GM18907 (cell line): ENCODE measurements around the gene ARID5B.
A peak's percentile ranks its signal among the peaks of the same experiment; 100 is the strongest.

Experiments used
- ATAC-seq: cut with Tn5 transposase; IDR thresholded peaks from one replicate; pipeline ENCODE4 v1.9.1; 2021; ENCODE audit warnings: mild to moderate bottlenecking, moderate library complexity; ENCODE audit not compliant: unreplicated experiment

Gene ARID5B

DNA sequence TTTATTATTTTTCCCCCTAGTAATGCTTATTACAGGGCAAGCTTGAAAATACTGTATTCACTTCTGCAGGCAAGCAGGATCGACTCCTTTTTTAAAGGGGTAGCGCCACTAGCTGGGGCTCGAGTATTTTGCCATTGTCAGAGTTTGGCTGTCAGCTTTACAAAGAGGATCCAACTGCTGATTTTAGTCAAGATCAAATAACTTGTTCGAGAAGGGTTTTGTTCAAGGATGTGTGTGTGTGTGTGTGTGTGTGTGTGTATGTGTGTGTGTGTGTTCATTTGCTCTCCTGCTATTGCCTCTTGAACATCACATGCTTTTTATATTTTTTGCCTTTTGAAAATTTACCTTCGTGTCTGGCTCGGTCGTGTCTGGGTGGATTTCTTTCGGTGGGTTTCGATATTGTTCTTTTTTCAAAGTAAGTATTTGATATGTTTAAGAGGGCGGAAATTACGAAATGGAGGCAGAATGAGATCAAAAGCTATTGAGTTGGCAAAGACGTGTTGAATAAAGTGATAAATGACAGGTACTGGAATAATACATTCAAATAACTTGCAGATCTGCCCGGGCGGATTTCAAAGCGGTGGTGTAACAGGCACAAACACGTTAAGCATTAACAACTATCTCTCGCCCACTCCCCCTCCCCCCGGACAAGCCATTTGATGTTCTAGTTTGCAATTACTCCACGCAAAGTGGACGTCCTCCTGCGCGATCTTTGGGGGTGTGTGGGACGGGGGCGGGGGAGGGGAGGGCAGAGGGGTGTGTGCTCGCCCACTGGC is 1.1 kb downstream of the ARID5B start:
- peak; percentile 20 for ATAC-seq

GRCh38 chr10:61903221-61903927 is 1.9 kb downstream of the ARID5B start:
- ATAC-seq, result peak; percentile 67

- no peak for ATAC-seq
Measured at GRCh38 chr10:61903928-61904344, 2.4 kb downstream of the ARID5B start.

DNA sequence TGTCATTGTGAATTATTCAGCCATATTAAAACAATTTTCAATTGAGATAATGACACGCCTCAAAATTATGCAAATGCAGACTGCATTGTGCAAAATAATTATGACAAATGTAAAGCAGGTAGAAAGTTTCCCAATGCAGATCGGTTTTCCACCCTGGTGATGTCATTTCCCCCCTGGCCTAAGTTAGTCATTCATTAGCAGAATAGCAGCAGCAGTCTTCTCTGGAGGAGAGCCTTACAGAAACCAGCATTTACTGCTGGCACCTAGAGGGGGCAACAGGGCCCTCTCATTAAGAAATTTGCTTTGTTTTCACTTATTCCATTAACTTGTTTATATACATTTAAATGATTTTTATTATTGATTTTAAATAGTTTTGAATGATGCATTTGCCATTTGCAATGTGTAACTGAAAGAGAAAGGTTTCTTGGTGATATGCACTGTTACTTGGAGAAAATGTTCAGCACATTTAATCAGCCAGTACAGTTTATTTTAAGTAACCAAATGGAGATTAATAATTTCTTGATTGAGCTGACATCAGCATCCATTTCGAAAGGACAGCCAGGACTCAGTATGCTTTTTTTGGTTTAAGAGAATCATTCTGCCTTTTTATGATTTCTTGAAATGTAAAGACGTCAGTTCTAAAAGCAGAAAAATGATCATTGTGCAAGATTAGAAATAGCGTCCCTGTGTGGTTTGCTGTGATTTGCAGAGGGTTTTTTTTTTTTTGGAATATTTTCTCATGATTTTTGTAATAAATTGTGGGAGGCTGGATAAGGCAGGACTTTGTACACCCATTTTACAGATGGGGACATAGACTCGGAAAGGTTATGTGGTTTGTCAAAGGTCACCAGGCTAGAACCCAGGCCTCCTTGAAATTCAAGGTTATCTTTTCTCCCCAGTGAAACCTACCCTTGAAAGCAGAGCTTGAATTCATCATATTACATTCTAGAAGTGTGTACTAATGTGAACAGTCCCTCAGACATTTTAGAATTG is 3.5 kb downstream of the ARID5B start:
- peak; percentile 56 for ATAC-seq

- ATAC-seq, result no peak
Measured at GRCh38 chr10:61905837-61906561, 4.5 kb downstream of the ARID5B start.

DNA sequence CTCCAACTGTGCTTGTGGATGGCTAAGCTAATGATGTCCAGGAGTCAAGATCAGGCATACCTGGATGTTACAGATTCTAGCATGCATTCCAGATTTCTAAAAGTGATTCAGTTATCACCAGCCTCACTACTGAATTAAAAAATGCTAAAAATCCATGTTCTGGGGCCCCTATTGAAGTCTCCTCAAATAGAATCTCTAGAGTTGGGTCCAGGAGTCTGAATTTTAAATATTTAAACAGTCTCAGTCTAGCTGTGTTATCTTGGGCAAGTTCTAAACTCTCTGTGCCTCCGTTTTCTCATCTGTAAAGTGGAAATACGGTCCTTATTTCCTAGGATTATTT is 5.0 kb downstream of the ARID5B start:
- ATAC-seq, result no peak

DNA sequence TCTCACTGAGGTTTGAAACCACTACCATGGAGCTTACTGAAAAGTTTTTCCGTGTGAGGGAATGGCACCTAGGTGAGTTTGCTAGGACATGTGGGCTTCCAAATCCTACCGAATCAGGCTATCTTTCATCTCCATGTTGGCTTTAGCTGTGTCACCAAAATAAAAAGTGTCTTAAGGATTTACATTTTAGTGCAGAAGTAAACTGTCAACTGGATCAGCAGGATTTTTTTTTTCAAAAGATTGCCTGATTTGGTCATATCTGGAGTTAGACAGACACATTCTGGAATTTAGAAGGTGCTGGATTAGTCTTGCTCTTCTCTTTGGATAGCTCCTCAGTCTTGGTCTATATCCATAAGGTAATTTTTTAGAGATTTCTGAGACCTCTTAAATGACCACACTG is 5.5 kb downstream of the ARID5B start:
- no peak for ATAC-seq

GRCh38 chr10:61907587-61907986 is 6.1 kb downstream of the ARID5B start:
- ATAC-seq, result no peak

DNA sequence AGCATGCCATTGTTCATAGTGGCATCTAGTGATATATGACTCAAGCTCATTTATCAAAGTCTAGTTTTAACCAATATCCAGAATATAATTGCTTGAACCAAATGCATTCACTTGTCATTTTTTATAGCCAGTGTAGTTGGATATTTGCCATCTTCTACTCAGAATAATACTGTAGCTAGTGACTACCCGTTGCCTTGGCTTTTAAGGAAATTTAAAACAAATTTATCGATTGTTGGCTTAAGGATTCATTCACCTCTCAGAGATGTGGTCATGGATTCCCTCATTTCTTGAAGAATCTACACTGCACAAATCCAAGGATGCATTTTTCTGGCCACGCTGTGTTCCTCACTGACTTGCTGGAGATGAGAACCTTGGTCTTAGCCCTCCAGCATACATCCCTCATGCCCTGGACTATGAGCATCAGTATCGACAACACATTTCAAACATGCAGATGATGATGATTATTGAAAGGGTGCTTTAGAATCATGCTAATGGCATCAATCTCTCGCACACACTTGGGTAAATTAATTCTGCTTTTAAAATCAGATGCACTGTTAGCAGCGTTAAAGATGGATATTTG is 8.8 kb downstream of the ARID5B start:
- ATAC-seq, result no peak

- no peak for ATAC-seq
Measured at GRCh38 chr10:61910894-61911293, 9.4 kb downstream of the ARID5B start.

DNA sequence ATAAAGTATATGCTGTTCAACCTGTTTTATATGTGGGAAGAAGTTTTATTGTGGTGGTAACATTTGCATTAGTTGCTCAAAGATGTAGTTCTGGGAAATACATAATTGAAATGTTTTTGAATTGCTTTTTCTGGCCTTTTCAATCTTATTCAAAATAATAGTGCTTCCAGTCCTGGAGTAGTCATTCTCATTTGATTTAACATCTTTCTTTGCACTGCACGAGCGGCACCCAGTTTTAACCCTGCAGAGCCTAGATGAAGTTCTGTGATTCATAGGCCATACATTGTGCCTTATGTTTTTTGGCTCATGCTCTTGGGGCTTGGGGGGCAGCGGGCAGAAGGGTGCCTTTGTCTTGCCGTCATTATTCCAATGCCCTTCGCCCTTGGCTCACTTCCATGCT is 9.9 kb downstream of the ARID5B start:
- ATAC-seq, result no peak

DNA sequence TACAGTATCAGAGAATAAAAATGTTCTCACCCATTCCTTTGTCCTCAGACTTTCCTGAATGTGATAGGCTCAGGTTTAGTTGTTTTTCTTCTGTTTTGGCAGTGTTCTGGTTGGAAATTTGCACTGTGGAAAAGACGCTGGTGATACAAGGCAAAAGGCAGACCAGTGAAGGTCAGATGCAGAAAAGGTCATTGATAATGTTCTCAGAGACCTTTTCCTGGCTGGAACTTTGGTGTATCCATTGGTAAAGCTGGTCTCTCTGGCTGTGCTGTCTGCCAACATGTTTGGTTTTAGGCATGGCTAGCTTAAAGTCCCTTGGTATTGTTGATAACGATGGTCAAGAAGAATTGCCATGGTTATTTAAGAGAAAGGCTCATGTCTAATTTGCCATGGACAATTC is 11.5 kb downstream of the ARID5B start:
- no peak for ATAC-seq

DNA sequence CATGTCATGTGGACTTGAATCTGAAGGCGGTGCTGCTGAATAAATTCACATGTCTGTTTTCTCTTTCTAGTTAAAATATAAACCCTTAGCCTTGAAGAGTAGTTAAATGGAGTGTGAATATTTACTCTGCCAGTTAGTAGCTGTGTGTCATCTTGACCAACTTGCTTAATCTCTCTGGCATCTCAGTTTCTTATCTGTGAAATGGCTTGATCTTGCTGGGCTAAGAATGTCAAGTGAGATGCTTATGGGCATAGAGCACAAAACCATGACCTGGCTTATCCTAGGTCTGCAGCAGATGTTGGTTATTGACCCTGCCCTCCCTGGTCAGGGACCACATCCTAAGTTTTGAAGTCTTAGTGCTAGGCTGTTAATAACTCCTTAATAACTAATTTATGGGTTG is 16.6 kb downstream of the ARID5B start:
- ATAC-seq, result no peak

DNA sequence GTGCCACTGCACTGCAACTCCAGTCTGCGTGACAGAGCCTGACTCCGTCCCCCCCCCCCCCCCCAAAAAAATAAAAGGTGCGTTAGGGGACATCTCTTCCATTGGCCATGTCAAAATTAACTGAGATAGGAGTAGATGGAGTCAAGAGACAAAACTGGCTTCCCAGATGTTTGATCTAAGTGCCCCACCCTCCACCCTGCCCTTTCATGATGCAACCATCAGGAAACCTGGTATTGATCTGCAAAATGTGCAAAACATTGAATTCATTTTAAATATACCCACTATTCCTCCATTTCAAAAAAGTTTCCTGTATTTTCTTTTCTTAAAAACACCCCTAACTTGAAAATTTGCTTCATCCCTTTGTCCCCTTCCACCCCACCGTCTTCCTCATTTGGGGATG is 17.5 kb downstream of the ARID5B start:
- ATAC-seq, result no peak

DNA sequence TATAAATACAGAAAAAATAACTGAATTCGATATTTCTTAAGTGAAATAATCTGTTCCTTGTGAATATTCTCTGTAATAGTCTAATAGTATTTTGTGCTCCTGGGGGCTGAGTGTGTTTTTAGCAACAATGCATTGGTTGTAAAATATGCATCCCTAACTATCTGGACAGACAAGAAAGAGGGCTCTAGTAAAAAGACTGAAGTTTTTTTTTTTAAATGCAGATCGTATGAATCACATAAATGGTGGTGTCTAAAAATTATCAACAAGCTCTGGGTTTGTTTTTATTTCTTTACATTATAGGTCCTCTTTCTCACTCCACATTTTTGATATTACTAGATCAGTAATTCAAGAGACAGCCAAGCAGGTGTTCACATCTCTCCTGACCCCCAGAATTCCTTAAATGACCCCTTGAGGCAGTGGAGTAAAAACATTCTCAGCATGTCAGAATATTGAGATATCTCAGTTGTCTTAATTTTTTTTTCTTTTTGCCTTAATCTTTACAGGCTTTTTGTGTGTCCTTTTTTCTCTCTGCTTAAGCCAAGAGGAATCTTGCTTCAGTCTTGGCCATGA is 18.2 kb downstream of the ARID5B start:
- no peak for ATAC-seq

- no peak for ATAC-seq
Measured at GRCh38 chr10:61921143-61921542, 19.6 kb downstream of the ARID5B start.

DNA sequence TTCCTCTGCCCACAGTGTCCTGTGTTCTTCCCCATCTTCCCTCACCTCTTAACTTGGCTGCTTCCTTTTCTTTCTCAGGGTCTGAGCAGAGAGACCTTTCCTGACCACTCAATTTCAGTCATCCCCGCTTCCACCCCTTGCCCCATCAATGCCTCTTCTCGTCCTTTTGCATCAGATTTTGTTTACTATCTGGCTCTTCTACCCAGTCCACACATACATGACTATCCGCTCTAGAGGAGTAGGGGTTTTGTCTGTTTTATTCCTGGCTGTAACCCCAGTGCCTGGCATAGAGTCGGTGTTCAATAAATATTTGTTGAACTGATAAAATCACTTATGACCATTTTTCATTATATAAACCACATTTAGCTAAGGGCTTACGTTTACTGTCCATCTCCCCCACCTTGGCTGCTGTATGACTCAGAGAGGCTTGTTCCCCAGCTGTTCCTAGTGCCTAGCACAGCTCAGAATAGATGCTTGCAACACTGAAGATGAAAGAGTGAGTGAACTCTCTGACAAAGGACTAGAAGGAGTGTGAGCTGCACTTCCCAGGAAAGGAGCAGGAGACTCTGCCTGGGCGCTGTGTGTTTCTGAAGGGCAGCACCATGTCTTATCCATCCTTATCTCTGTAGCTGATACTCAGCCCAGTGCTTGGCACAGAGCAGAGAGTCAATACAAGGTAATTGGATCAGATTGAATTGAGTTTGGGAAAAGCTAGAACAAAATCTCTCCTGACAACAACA is 21.9 kb downstream of the ARID5B start:
- ATAC-seq, result no peak

DNA sequence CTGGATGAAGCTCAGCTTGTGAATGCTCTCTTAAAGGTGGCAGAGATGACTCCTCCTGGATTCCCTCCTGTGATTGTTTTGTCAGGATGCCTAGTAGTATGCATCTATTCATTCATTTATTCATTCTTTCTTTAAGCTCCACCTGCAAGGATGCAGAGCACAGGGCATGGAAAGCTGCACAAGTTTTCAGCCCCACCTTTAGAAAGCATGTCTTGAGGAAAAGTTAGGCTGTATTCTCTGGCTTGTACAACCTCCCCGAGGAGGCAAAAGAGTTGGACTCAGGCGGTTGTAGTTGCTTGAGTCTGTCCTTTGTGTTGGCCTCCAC is 22.4 kb downstream of the ARID5B start:
- ATAC-seq, result no peak

DNA sequence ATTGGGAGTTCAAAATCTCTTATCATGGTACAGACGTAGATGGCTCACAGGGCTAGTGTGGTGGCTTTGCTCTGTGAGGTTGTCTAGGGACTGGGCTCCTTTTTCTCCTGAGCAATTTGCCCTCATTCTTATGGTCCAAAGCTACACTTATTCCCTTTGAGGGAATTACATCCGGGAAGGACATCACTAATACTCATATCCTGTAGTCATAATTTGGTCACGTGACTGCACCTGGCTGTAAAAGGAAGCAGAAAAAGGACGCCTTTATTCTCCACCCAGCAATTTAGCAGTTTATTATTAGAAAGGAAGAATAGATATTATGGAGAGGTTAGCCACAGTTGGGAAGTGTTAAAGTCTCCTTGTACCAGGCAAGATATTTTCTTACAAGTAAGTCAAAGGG is 28.1 kb downstream of the ARID5B start:
- ATAC-seq, result no peak
